GM23338 (cell line): ENCODE measurements around the gene TEKT2. TPM values are rescaled to one million over a fixed set of nuclear protein-coding genes. Genes with fewer than 3 reads are reported as not detected.

Experiments used
- ATAC-seq: fragments of 200-7000 bp; cut with Tn5 transposase; 3 replicates; pipeline ENCODE4 v1.9.1; 2020
- DNase-seq: peaks from one replicate; pipeline ENCODE4 v3.0.0-alpha.2; 2015; ENCODE audit warnings: low spot score
- H2AFZ ChIP-seq: fragments of 200-600 bp; sonication (generic); 2 replicates; pipeline ENCODE4 v1.8.0; 2016; ENCODE audit warnings: antibody characterized with exemption, mild to moderate bottlenecking, moderate library complexity
- H3F3A ChIP-seq: fragments of 200-600 bp; sonication (generic); replicated peaks from 2 replicates; pipeline ENCODE4 v1.8.0; 2017; ENCODE audit warnings: antibody characterized with exemption, mixed run types, low read depth
- H3K27ac ChIP-seq: fragments of 200-600 bp; sonication (generic); 2 replicates; pipeline ENCODE4 v1.6.1; 2016; ENCODE audit warnings: low read depth
- H3K27me3 ChIP-seq: fragments of 200-600 bp; sonication (generic); 2 replicates; pipeline ENCODE4 v1.8.0; 2016; ENCODE audit warnings: mild to moderate bottlenecking, mixed run types, moderate library complexity; ENCODE audit not compliant: insufficient read depth
- H3K36me3 ChIP-seq: fragments of 200-600 bp; sonication (generic); 2 replicates; pipeline ENCODE4 v1.8.0; 2016; ENCODE audit warnings: mild to moderate bottlenecking; ENCODE audit not compliant: insufficient read depth
- H3K4me1 ChIP-seq: fragments of 200-600 bp; sonication (generic); 2 replicates; pipeline ENCODE4 v1.8.0; 2016; ENCODE audit warnings: mild to moderate bottlenecking, moderate library complexity; ENCODE audit not compliant: insufficient read depth
- H3K4me2 ChIP-seq: fragments of 200-600 bp; sonication (generic); 2 replicates; pipeline ENCODE4 v1.7.1; 2017; ENCODE audit warnings: mixed run types
- H3K4me3 ChIP-seq: fragments of 200-600 bp; sonication (generic); 2 replicates; pipeline ENCODE4 v1.6.1; 2016; ENCODE audit warnings: mixed run types
- H3K79me2 ChIP-seq: fragments of 200-600 bp; sonication (generic); replicated peaks from 2 replicates; pipeline ENCODE4 v1.8.0; 2017; ENCODE audit warnings: mild to moderate bottlenecking; ENCODE audit not compliant: insufficient read depth
- H3K9me2 ChIP-seq: fragments of 200-600 bp; sonication (generic); 2 replicates; pipeline ENCODE4 v1.8.0; 2017; ENCODE audit not compliant: insufficient read depth
- H4K20me1 ChIP-seq: fragments of 200-600 bp; sonication (generic); replicated peaks from 2 replicates; pipeline ENCODE4 v1.8.0; 2017; ENCODE audit warnings: mild to moderate bottlenecking; ENCODE audit not compliant: insufficient read depth
- H3K27ac Mint-ChIP-seq: 2 replicates; pipeline ENCODE4 v1.8.0; 2020; ENCODE audit warnings: inconsistent platforms, mild to moderate bottlenecking, moderate library complexity, mixed read lengths
- H3K27me3 Mint-ChIP-seq: 3 replicates; pipeline ENCODE4 v1.8.0; 2022; ENCODE audit warnings: low read depth, mild to moderate bottlenecking, moderate library complexity, mixed read lengths, inconsistent platforms; ENCODE audit not compliant: insufficient read depth, poor library complexity
- H3K36me3 Mint-ChIP-seq: 3 replicates; pipeline ENCODE4 v1.8.0; 2021; ENCODE audit warnings: low read depth, mild to moderate bottlenecking, inconsistent platforms, moderate library complexity, mixed read lengths
- H3K4me1 Mint-ChIP-seq: 3 replicates; pipeline ENCODE4 v1.8.0; 2020; ENCODE audit warnings: mild to moderate bottlenecking, inconsistent platforms, mixed read lengths
- H3K4me3 Mint-ChIP-seq: 3 replicates; pipeline ENCODE4 v1.8.0; 2021; ENCODE audit warnings: moderate library complexity, mild to moderate bottlenecking, inconsistent platforms, mixed read lengths
- H3K9me3 Mint-ChIP-seq: 3 replicates; pipeline ENCODE4 v1.8.0; 2020; ENCODE audit warnings: moderate library complexity, mild to moderate bottlenecking, inconsistent platforms, mixed read lengths
- CREB1 ChIP-seq: fragments of 250-450 bp; sonication (Bioruptor Pico); IDR thresholded peaks from 2 replicates; pipeline ENCODE4 v1.5.0; 2020; ENCODE audit warnings: low read depth, mild to moderate bottlenecking, moderate library complexity
- JUNB ChIP-seq: IDR thresholded peaks from one replicate; pipeline ENCODE4 v1.6.1; 2016; ENCODE audit warnings: antibody characterized with exemption; ENCODE audit not compliant: unreplicated experiment
- NANOG ChIP-seq: IDR thresholded peaks from 2 replicates; pipeline ENCODE4 v1.6.1; 2016; ENCODE audit warnings: antibody characterized with exemption, borderline replicate concordance
- STAT1 ChIP-seq: IDR thresholded peaks from one replicate; pipeline ENCODE4 v1.6.1; 2016; ENCODE audit warnings: antibody characterized with exemption; ENCODE audit not compliant: unreplicated experiment
- ZNF114 ChIP-seq: fragments of 250-450 bp; sonication (Bioruptor Pico); IDR thresholded peaks from 2 replicates; pipeline ENCODE4 v1.5.0; 2020; ENCODE audit warnings: mild to moderate bottlenecking, moderate library complexity
- ZNF331 ChIP-seq: fragments of 250-450 bp; sonication (Bioruptor Pico); IDR thresholded peaks from 2 replicates; pipeline ENCODE4 v1.5.0; 2020; ENCODE audit warnings: low read depth, mild to moderate bottlenecking, moderate library complexity
- polyA plus RNA-seq: library from polyadenylated mRNA; unstranded; fragments of >200 nt; fragmentation: Nextera tagmentation; extraction: Ambion mirVana; gene quantifications from 2 replicates; pipeline ENCODE4 v1.2.1, GENCODE V29; 2016
- total RNA-seq: library from RNA; depleted of rRNA; stranded (reverse); fragments of >200 nt; shearing (Covaris generic); gene quantifications from 2 replicates; pipeline ENCODE4 v1.2.3, GENCODE V29; 2014
- TF ChIP-seq, protein P1 (sequence below): IDR thresholded peaks from 2 replicates; pipeline ENCODE4 v1.6.1; 2016; ENCODE audit warnings: antibody characterized with exemption
- TF ChIP-seq, protein P2 (sequence below): IDR thresholded peaks from one replicate; pipeline ENCODE4 v1.6.1; 2018; ENCODE audit warnings: antibody characterized with exemption; ENCODE audit not compliant: unreplicated experiment
- TF ChIP-seq, protein P3 (sequence below): fragments of 250-450 bp; sonication (Bioruptor Pico); IDR thresholded peaks from 2 replicates; pipeline ENCODE4 v1.5.0; 2020; ENCODE audit warnings: mild to moderate bottlenecking, moderate library complexity

Gene TEKT2
- total and polyA plus RNA-seq, 2 experiments from 2014 or later: 0.36 to 0.94 TPM

DNA sequence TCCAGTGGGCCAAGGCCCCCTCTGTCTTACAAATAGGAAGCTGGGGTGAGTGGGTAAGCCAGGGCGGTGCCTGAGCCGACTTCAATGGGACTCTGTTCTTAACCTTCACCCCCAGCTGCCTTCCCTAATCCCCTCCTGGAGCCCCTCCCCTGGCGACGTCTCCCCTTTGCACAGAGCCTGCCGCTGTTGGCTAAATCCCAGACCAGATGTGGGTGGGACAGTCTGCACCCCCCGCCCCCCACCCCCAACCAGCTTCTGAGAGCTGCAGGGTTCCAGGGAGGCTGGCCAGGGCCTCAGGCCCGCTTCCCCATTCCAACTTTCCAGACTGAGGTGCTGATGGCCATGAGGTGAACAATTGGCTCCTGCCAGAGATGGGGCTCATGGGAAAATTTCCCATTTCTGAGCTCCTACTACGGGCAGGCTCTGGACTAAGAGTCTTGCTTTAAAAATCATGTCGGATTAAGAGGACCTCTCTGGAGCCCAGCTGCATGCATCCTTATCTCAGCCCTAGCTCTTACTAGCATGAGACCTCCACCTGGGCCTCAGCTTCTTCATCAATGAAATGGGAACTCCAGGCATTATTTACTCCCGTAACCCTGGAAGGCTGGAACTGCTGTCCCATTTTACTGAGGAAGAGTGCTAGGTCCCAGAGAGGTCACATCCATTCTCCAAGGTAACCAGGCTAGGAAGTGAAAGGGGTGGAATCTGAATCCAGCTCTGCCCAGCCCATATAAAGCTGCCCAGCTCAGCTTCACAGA lies 34.7 kb downstream of the TEKT2 start:
- Histone ChIP-seq H2AFZ (peak overlapping the region; percentile 72; the same call in 1 of the 2 replicates), H4K20me1 (no peaks in the 10 kb centered on the region), H3K4me2 (no peak overlapping the region), H3K36me3 (no peaks in the 10 kb centered on the region), H3F3A (no peaks in the 10 kb centered on the region), H3K27me3 (peaks cover 15% of the 10 kb centered on the region), H3K4me1 (no peaks in the 10 kb centered on the region), H3K27ac (no peak overlapping the region), H3K9me2 (no peaks in the 10 kb centered on the region), H3K79me2 (no peaks in the 10 kb centered on the region), H3K4me3 (no peak overlapping the region)
- Mint-ChIP-seq H3K27me3 (peaks cover 17% of the 10 kb centered on the region), H3K4me1 (peaks cover 6% of the 10 kb centered on the region), H3K27ac (no peak overlapping the region), H3K9me3 (no peaks in the 10 kb centered on the region), H3K36me3 (no peaks in the 10 kb centered on the region), H3K4me3 (no peak overlapping the region)
- TF ChIP-seq NANOG: no peak
- TF ChIP-seq, protein P1, sequence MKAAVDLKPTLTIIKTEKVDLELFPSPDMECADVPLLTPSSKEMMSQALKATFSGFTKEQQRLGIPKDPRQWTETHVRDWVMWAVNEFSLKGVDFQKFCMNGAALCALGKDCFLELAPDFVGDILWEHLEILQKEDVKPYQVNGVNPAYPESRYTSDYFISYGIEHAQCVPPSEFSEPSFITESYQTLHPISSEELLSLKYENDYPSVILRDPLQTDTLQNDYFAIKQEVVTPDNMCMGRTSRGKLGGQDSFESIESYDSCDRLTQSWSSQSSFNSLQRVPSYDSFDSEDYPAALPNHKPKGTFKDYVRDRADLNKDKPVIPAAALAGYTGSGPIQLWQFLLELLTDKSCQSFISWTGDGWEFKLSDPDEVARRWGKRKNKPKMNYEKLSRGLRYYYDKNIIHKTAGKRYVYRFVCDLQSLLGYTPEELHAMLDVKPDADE: no peak
- no peak for TF ChIP-seq CREB1 (CRISPR knock-in tag)
- TF ChIP-seq ZNF114 (CRISPR knock-in tag): no peak
- no peak for TF ChIP-seq JUNB
- no peak for TF ChIP-seq STAT1
- TF ChIP-seq, protein P2, sequence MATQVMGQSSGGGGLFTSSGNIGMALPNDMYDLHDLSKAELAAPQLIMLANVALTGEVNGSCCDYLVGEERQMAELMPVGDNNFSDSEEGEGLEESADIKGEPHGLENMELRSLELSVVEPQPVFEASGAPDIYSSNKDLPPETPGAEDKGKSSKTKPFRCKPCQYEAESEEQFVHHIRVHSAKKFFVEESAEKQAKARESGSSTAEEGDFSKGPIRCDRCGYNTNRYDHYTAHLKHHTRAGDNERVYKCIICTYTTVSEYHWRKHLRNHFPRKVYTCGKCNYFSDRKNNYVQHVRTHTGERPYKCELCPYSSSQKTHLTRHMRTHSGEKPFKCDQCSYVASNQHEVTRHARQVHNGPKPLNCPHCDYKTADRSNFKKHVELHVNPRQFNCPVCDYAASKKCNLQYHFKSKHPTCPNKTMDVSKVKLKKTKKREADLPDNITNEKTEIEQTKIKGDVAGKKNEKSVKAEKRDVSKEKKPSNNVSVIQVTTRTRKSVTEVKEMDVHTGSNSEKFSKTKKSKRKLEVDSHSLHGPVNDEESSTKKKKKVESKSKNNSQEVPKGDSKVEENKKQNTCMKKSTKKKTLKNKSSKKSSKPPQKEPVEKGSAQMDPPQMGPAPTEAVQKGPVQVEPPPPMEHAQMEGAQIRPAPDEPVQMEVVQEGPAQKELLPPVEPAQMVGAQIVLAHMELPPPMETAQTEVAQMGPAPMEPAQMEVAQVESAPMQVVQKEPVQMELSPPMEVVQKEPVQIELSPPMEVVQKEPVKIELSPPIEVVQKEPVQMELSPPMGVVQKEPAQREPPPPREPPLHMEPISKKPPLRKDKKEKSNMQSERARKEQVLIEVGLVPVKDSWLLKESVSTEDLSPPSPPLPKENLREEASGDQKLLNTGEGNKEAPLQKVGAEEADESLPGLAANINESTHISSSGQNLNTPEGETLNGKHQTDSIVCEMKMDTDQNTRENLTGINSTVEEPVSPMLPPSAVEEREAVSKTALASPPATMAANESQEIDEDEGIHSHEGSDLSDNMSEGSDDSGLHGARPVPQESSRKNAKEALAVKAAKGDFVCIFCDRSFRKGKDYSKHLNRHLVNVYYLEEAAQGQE: no peak
- TF ChIP-seq, protein P3, sequence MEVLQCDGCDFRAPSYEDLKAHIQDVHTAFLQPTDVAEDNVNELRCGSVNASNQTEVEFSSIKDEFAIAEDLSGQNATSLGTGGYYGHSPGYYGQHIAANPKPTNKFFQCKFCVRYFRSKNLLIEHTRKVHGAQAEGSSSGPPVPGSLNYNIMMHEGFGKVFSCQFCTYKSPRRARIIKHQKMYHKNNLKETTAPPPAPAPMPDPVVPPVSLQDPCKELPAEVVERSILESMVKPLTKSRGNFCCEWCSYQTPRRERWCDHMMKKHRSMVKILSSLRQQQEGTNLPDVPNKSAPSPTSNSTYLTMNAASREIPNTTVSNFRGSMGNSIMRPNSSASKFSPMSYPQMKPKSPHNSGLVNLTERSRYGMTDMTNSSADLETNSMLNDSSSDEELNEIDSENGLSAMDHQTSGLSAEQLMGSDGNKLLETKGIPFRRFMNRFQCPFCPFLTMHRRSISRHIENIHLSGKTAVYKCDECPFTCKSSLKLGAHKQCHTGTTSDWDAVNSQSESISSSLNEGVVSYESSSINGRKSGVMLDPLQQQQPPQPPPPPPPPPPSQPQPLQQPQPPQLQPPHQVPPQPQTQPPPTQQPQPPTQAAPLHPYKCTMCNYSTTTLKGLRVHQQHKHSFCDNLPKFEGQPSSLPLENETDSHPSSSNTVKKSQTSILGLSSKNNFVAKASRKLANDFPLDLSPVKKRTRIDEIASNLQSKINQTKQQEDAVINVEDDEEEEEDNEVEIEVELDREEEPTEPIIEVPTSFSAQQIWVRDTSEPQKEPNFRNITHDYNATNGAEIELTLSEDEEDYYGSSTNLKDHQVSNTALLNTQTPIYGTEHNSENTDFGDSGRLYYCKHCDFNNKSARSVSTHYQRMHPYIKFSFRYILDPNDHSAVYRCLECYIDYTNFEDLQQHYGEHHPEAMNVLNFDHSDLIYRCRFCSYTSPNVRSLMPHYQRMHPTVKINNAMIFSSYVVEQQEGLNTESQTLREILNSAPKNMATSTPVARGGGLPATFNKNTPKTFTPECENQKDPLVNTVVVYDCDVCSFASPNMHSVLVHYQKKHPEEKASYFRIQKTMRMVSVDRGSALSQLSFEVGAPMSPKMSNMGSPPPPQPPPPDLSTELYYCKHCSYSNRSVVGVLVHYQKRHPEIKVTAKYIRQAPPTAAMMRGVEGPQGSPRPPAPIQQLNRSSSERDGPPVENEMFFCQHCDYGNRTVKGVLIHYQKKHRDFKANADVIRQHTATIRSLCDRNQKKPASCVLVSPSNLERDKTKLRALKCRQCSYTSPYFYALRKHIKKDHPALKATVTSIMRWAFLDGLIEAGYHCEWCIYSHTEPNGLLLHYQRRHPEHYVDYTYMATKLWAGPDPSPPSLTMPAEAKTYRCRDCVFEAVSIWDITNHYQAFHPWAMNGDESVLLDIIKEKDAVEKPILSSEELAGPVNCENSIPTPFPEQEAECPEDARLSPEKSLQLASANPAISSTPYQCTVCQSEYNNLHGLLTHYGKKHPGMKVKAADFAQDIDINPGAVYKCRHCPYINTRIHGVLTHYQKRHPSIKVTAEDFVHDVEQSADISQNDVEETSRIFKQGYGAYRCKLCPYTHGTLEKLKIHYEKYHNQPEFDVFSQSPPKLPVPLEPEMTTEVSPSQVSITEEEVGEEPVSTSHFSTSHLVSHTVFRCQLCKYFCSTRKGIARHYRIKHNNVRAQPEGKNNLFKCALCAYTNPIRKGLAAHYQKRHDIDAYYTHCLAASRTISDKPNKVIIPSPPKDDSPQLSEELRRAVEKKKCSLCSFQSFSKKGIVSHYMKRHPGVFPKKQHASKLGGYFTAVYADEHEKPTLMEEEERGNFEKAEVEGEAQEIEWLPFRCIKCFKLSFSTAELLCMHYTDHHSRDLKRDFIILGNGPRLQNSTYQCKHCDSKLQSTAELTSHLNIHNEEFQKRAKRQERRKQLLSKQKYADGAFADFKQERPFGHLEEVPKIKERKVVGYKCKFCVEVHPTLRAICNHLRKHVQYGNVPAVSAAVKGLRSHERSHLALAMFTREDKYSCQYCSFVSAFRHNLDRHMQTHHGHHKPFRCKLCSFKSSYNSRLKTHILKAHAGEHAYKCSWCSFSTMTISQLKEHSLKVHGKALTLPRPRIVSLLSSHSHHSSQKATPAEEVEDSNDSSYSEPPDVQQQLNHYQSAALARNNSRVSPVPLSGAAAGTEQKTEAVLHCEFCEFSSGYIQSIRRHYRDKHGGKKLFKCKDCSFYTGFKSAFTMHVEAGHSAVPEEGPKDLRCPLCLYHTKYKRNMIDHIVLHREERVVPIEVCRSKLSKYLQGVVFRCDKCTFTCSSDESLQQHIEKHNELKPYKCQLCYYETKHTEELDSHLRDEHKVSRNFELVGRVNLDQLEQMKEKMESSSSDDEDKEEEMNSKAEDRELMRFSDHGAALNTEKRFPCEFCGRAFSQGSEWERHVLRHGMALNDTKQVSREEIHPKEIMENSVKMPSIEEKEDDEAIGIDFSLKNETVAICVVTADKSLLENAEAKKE (CRISPR knock-in tag): no peak
- TF ChIP-seq ZNF331 (CRISPR knock-in tag): no peak
- ATAC-seq: peak; percentile 49
- DNase-seq: no peak
